Stromal cell of bone marrow (primary cell): Measurements from ENCODE around the gene SLC2A1.

ENCODE experiments used
- DNase-seq: peaks from one replicate; pipeline ENCODE4 v3.0.0-alpha.2; 2012; ENCODE audit warnings: low read depth

Gene SLC2A1

GRCh38 chr1:42941640-42942330, 16.9 kb downstream of the SLC2A1 start:
- peak; percentile 90 for DNase-seq

GRCh38 chr1:42940851-42941639, 17.6 kb downstream of the SLC2A1 start:
- peak; percentile 84 for DNase-seq

- DNase-seq, result no peak
Measured at GRCh38 chr1:42938645-42939615, 19.7 kb downstream of the SLC2A1 start.

- no peak for DNase-seq
Measured at GRCh38 chr1:42937836-42938644, 20.6 kb downstream of the SLC2A1 start.

GRCh38 chr1:42937141-42937696, 21.4 kb downstream of the SLC2A1 start:
- DNase-seq, result no peak

- no peak for DNase-seq
Measured at GRCh38 chr1:42936309-42937078, 22.2 kb downstream of the SLC2A1 start.

GRCh38 chr1:42935971-42936308, 22.7 kb downstream of the SLC2A1 start:
- DNase-seq, result no peak

GRCh38 chr1:42935313-42935895, 23.3 kb downstream of the SLC2A1 start:
- DNase-seq, result no peak

- no peak for DNase-seq
Measured at GRCh38 chr1:42934541-42935312, 23.9 kb downstream of the SLC2A1 start.

GRCh38 chr1:42933610-42934491, 24.8 kb downstream of the SLC2A1 start:
- DNase-seq, result no peak

- DNase-seq, result no peak
Measured at GRCh38 chr1:42933060-42933586, 25.5 kb downstream of the SLC2A1 start.

GRCh38 chr1:42932442-42932941, 26.2 kb downstream of the SLC2A1 start:
- no peak for DNase-seq

GRCh38 chr1:42931911-42932422, 26.7 kb downstream of the SLC2A1 start:
- DNase-seq, result no peak

GRCh38 chr1:42931108-42931539, 27.5 kb downstream of the SLC2A1 start:
- DNase-seq, result no peak

GRCh38 chr1:42930178-42931107, 28.2 kb downstream of the SLC2A1 start:
- DNase-seq, result no peak

GRCh38 chr1:42929434-42930177, 29.1 kb downstream of the SLC2A1 start:
- DNase-seq, result no peak
